Keratinocyte (primary cell): ENCODE measurements around the gene RASA3. TPM values are rescaled to one million over a fixed set of nuclear protein-coding genes. Genes with fewer than 3 reads are reported as not detected.

ENCODE experiments used
- DNase-seq: peaks from one replicate; pipeline ENCODE4 v3.0.0-alpha.2; 2011; ENCODE audit warnings: low read depth, missing footprints, low spot score
- FAIRE-seq: peaks from 2 replicates; lab custom pipeline; 2011; peaks lifted over from hg19 to GRCh38; lab: Jason Lieb, UNC
- H2AFZ ChIP-seq: 2 replicates; pipeline ENCODE4 v1.6.0; 2012; ENCODE audit warnings: low read length, control low read depth, inconsistent platforms; ENCODE audit not compliant: control insufficient read depth
- H3K27ac ChIP-seq: 2 replicates; pipeline ENCODE4 v1.5.1; 2011; ENCODE audit warnings: low read length; ENCODE audit not compliant: control insufficient read depth, insufficient read depth
- H3K27me3 ChIP-seq: 3 replicates; pipeline ENCODE4 v1.6.0; 2011; ENCODE audit warnings: low read length; ENCODE audit not compliant: control insufficient read depth, insufficient read depth; ENCODE audit errors: extremely low read depth
- H3K36me3 ChIP-seq, 2 experiments: 2 replicates in 1 of 2; 3 replicates in 1 of 2; pipeline ENCODE4 v1.5.1; 2011; ENCODE audit warnings: low read length in 2 of 2, mild to moderate bottlenecking in 1 of 2; ENCODE audit not compliant: control insufficient read depth in 2 of 2, insufficient read depth in 2 of 2; ENCODE audit errors: extremely low read depth in 1 of 2
- H3K4me1 ChIP-seq: 3 replicates; pipeline ENCODE4 v1.5.1; 2011; ENCODE audit warnings: low read length; ENCODE audit not compliant: control insufficient read depth, insufficient read depth; ENCODE audit errors: extremely low read depth
- H3K4me2 ChIP-seq: 3 replicates; pipeline ENCODE4 v1.6.0; 2011; ENCODE audit warnings: low read depth, low read length; ENCODE audit not compliant: control insufficient read depth, insufficient read depth; ENCODE audit errors: extremely low read depth
- H3K4me3 ChIP-seq, 3 experiments: fragments of 200-600 bp in 1 of 3; sonication (generic) in 1 of 3; 2 replicates in 2 of 3; 3 replicates in 1 of 3; pipeline ENCODE4 v1.5.1; 2011 to 2016; ENCODE audit warnings: low read length in 3 of 3, mild to moderate bottlenecking in 3 of 3, control low read depth in 2 of 3, inconsistent platforms in 1 of 3, low read depth in 1 of 3, mixed read lengths in 1 of 3, mixed run types in 1 of 3, moderate library complexity in 1 of 3; ENCODE audit not compliant: control insufficient read depth in 2 of 3, insufficient read depth in 2 of 3; ENCODE audit errors: extremely low read depth in 1 of 3
- H3K79me2 ChIP-seq: 2 replicates; pipeline ENCODE4 v1.6.0; 2012; ENCODE audit warnings: low read length; ENCODE audit not compliant: control insufficient read depth, insufficient read depth
- H3K9ac ChIP-seq: 3 replicates; pipeline ENCODE4 v1.6.0; 2011; ENCODE audit warnings: low read length; ENCODE audit not compliant: control insufficient read depth, insufficient read depth; ENCODE audit errors: extremely low read depth
- H3K9me1 ChIP-seq: 3 replicates; pipeline ENCODE4 v1.6.0; 2011; ENCODE audit warnings: low read length; ENCODE audit not compliant: control insufficient read depth, insufficient read depth; ENCODE audit errors: extremely low read depth
- H3K9me3 ChIP-seq: 2 replicates; pipeline ENCODE4 v1.5.1; 2012; ENCODE audit warnings: low read depth, low read length; ENCODE audit not compliant: control insufficient read depth
- H4K20me1 ChIP-seq: 3 replicates; pipeline ENCODE4 v1.6.0; 2011; ENCODE audit warnings: low read length; ENCODE audit not compliant: control insufficient read depth, insufficient read depth; ENCODE audit errors: extremely low read depth
- CTCF ChIP-seq, 3 experiments: IDR thresholded peaks in 1 of 3; conservative IDR thresholded peaks in 1 of 3; optimal IDR thresholded peaks in 1 of 3; 2 replicates in 2 of 3; 3 replicates in 1 of 3; pipeline versions ENCODE3 to v1.5.1; 2011; ENCODE audit warnings: low read length in 3 of 3, mild to moderate bottlenecking in 3 of 3, moderate library complexity in 2 of 3, control low read depth in 1 of 3, inconsistent platforms in 1 of 3; ENCODE audit not compliant: insufficient read depth in 2 of 3; ENCODE audit errors: extremely low read depth in 1 of 3
- EZH2 ChIP-seq: IDR thresholded peaks from one replicate; pipeline ENCODE4 v1.6.1; 2012; ENCODE audit warnings: inconsistent platforms, mild to moderate bottlenecking, low read length, moderate library complexity
- dilution Hi-C: fragments of 300-500 bp; cut with MboI; formaldehyde crosslinking; loops from one replicate; pipeline ENCODE4 v1.7.0; 2020; ENCODE audit warnings: low sequenced_read_pairs; ENCODE audit not compliant: extremely low pct_ligation_motif_present
- polyA plus RNA-seq, 5 experiments: library from polyadenylated mRNA; depleted of rRNA in 3 of 5; stranded (reverse) in 3 of 5; stranded (forward) in 1 of 5; unstranded in 1 of 5; fragments of >200 nt; gene quantifications; 1 replicate in 1 of 5; 2 replicates in 3 of 5; 3 replicates in 1 of 5; pipeline versions ENCODE4 v1.2.1 to v1.2.3, GENCODE V29; 2011 to 2012; ENCODE audit warnings: missing spikeins in 2 of 5, low read depth in 1 of 5, low replicate concordance in 1 of 5

RASA3 gene
- polyA plus RNA-seq, 1 donor (not counting 4 experiments of a cell fraction or from before 2014, with no cell fraction given): 4.1 TPM

- no peaks in the 10 kb centered on the region for H3K9me3 ChIP-seq
- no peaks in the 10 kb centered on the region for H3K9me1 ChIP-seq
- no peaks in the 10 kb centered on the region for H3K36me3 ChIP-seq
- peak overlapping the region; percentile 64 for H3K9ac ChIP-seq
- TF ChIP-seq EZH2 (no peak), CTCF (optimal IDR thresholded peaks at IDR 0.05 in 1 of 3, IDR thresholded peaks at IDR 0.05 in 1 of 3, conservative IDR thresholded peaks at IDR 0.05 in 1 of 3; ENCODE audit: extremely low read depth in 1 of 3, insufficient read depth in 2 of 3, low read length in 3 of 3) (no peak)
- dilution Hi-C loops: no loop called here
- H4K20me1 ChIP-seq: no peaks in the 10 kb centered on the region
- DNase-seq: no peak
- no peaks in the 10 kb centered on the region for H3K27me3 ChIP-seq
- peak overlapping the region in 2 of 3 experiments; percentile 78 to 81 for H3K4me3 ChIP-seq
- peaks cover 30% of the 10 kb centered on the region for H3K79me2 ChIP-seq
- no peak for FAIRE-seq
- H2AFZ ChIP-seq: no peak overlapping the region
- peak overlapping the region; percentile 93 for H3K4me2 ChIP-seq
- peak overlapping the region; percentile 58 for H3K27ac ChIP-seq
- peaks cover 14% of the 10 kb centered on the region for H3K4me1 ChIP-seq
Observed at GRCh38 chr13:114130131-114130836, 2.1 kb downstream of the RASA3 start.

DNA sequence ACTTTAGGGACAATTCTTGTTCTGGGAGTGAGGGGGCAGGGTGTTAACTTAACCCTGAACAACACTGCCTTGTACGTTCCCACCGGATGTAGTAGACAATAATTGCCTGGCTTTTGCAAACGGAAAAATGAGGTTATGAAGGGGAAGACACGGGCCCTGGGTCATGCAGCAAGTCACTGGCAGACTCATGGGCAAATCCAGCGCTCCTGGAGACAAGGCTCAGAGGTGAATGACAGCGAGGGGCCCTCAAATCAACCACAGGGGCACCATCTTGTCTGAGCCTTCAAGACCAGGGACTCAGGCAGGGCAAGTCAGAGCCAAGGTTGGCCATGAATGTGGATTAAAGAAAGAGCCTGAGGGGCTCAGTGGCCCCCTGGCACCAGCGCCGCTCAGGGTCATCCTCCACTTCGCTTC lies 2.8 kb downstream of the RASA3 start:
- Histone ChIP-seq H3K27ac (no peak overlapping the region), H3K4me1 (peaks cover 16% of the 10 kb centered on the region), H3K27me3 (no peaks in the 10 kb centered on the region), H3K79me2 (peaks cover 30% of the 10 kb centered on the region), H3K9ac (no peak overlapping the region), H2AFZ (no peak overlapping the region), H3K36me3 (no peaks in the 10 kb centered on the region), H3K9me1 (no peaks in the 10 kb centered on the region), H3K4me3 (no peak overlapping the region), H4K20me1 (no peaks in the 10 kb centered on the region), H3K9me3 (no peaks in the 10 kb centered on the region), H3K4me2 (no peak overlapping the region)
- dilution Hi-C loops: loop anchor here (10.0 kb wide), 1 partner anchor 55 kb away; no protein-coding TSS in a partner anchor
- TF ChIP-seq CTCF (optimal IDR thresholded peaks at IDR 0.05 in 1 of 3, IDR thresholded peaks at IDR 0.05 in 1 of 3, conservative IDR thresholded peaks at IDR 0.05 in 1 of 3; ENCODE audit: extremely low read depth in 1 of 3, insufficient read depth in 2 of 3, low read length in 3 of 3): no peak
- no peak for TF ChIP-seq EZH2
- DNase-seq (no peak), FAIRE-seq (no peak)
